Natural killer cell (primary cell): ENCODE data around the gene ZBTB17. TPM values are rescaled to one million over a fixed set of nuclear protein-coding genes. Genes with fewer than 3 reads are reported as not detected.

Source experiments
- ATAC-seq, 3 donors: fragments of 150-1000 bp in 2 of 3; fragments of 200-7000 bp in 1 of 3; cut with Tn5 transposase; 1 replicate in 1 of 3; 2 replicates in 2 of 3; pipeline ENCODE4 v1.10.0; 2021; ENCODE audit warnings: mild to moderate bottlenecking in 2 of 3, moderate library complexity in 2 of 3
- DNase-seq, 2 donors: peaks; one replicate each; pipeline versions ENCODE4 v3.0.0 to v3.0.0-alpha.2; 2013 to 2021; ENCODE audit warnings: mixed read lengths in 1 of 2
- H3K27ac ChIP-seq: one replicate; pipeline ENCODE4 v1.5.1; 2013; ENCODE audit warnings: mild to moderate bottlenecking, low read length
- H3K27me3 ChIP-seq: one replicate; pipeline ENCODE4 v1.6.1; 2013; ENCODE audit warnings: low read length; ENCODE audit not compliant: control insufficient read depth, insufficient read depth
- H3K36me3 ChIP-seq: one replicate; pipeline ENCODE4 v1.6.1; 2013; ENCODE audit warnings: low read length; ENCODE audit not compliant: control insufficient read depth, insufficient read depth
- H3K4me1 ChIP-seq: one replicate; pipeline ENCODE4 v1.6.1; 2013; ENCODE audit warnings: low read length; ENCODE audit not compliant: control insufficient read depth, insufficient read depth
- H3K4me3 ChIP-seq: one replicate; pipeline ENCODE4 v1.5.1; 2013; ENCODE audit warnings: low read length
- H3K9me3 ChIP-seq: one replicate; pipeline ENCODE4 v1.6.1; 2013; ENCODE audit warnings: low read length; ENCODE audit not compliant: control insufficient read depth, insufficient read depth
- H3K27ac Mint-ChIP-seq, 2 donors: one replicate each; pipeline ENCODE4 v1.8.0; 2022; ENCODE audit warnings: mild to moderate bottlenecking in 2 of 2, mixed read lengths in 2 of 2, moderate library complexity in 1 of 2
- H3K27me3 Mint-ChIP-seq, 2 donors: one replicate each; pipeline ENCODE4 v1.8.0; 2022; ENCODE audit warnings: low read depth in 2 of 2, mixed read lengths in 2 of 2
- H3K36me3 Mint-ChIP-seq: one replicate; pipeline ENCODE4 v1.8.0; 2022; ENCODE audit warnings: mixed read lengths
- H3K4me1 Mint-ChIP-seq, 2 donors: one replicate each; pipeline ENCODE4 v1.8.0; 2022; ENCODE audit warnings: mixed read lengths in 2 of 2
- H3K4me3 Mint-ChIP-seq: one replicate; pipeline ENCODE4 v1.8.0; 2022; ENCODE audit warnings: mild to moderate bottlenecking, moderate library complexity, mixed read lengths
- H3K9me3 Mint-ChIP-seq, 2 donors: one replicate each; pipeline ENCODE4 v1.8.0; 2022; ENCODE audit warnings: mixed read lengths in 2 of 2
- CTCF ChIP-seq: fragments of 200-600 bp; IDR thresholded peaks from one replicate; pipeline ENCODE4 v1.8.0; 2022; ENCODE audit warnings: antibody characterized with exemption
- WGBS: methylation state at CpG from one replicate; pipeline ENCODE4 v1.1.7; 2013; ENCODE audit warnings: missing lambda C conversion rate; ENCODE audit not compliant: insufficient coverage; 5-methylcytosine and 5-hydroxymethylcytosine counted together
- intact Hi-C: fragments of 100-400 bp; cut with micrococcal nuclease; formaldehyde crosslinking; loops from one replicate; pipeline ENCODE4 v1.14.2; 2022
- total RNA-seq, 4 donors: library from RNA; stranded (reverse); fragments of 120-200 nt in 1 of 4; gene quantifications; one replicate each; pipeline versions ENCODE4 v1.2.3 to v1.2.4, GENCODE V29; 2013 to 2022

Gene ZBTB17
- total RNA-seq, 3 donors from 2014 or later (not counting 1 experiment from before 2014, with no cell fraction given), result 86.0 to 100 (median 86.9) TPM

GRCh38 chr1:15937706-15938168, 38.2 kb downstream of the ZBTB17 start:
- peak overlapping the region; percentile 21 for H3K4me3 Mint-ChIP-seq
- intact Hi-C loops, result no loop called here
- Histone ChIP-seq H3K9me3 (no peaks in the 10 kb centered on the region), H3K4me3 (no peak overlapping the region), H3K27me3 (no peaks in the 10 kb centered on the region), H3K27ac (no peak overlapping the region), H3K4me1 (no peaks in the 10 kb centered on the region), H3K36me3 (peaks cover 87% of the 10 kb centered on the region)
- no peaks in the 10 kb centered on the region for H3K9me3 Mint-ChIP-seq
- H3K27me3 Mint-ChIP-seq, result no peaks in the 10 kb centered on the region
- H3K4me1 Mint-ChIP-seq, result peaks cover 0 to 9% of the 10 kb centered on the region in 2 donors
- DNase-seq, result no peak
- WGBS, result 87% methylated on average over 14 of the region's 14 CpGs
- peak overlapping the region; percentile 73 to 78 for H3K27ac Mint-ChIP-seq
- no peaks in the 10 kb centered on the region for H3K36me3 Mint-ChIP-seq
- no peak for TF ChIP-seq CTCF
- ATAC-seq, result no peak

GRCh38 chr1:15937146-15937545, 38.8 kb downstream of the ZBTB17 start:
- Histone ChIP-seq H3K4me1 (no peaks in the 10 kb centered on the region), H3K27ac (no peak overlapping the region), H3K4me3 (no peak overlapping the region), H3K27me3 (no peaks in the 10 kb centered on the region), H3K36me3 (peaks cover 87% of the 10 kb centered on the region), H3K9me3 (no peaks in the 10 kb centered on the region)
- Mint-ChIP-seq H3K36me3 (no peaks in the 10 kb centered on the region), H3K9me3 (no peaks in the 10 kb centered on the region), H3K27me3 (no peaks in the 10 kb centered on the region), H3K4me1 (peaks cover 0 to 9% of the 10 kb centered on the region in 2 donors), H3K27ac (peak overlapping the region; percentile 73 to 78), H3K4me3 (no peak overlapping the region)
- WGBS, result 94% methylated on average over 7 of the region's 7 CpGs
- DNase-seq (no peak), ATAC-seq (no peak)
- TF ChIP-seq CTCF, result no peak
- intact Hi-C loops, result no loop called here

- Mint-ChIP-seq H3K9me3 (no peaks in the 10 kb centered on the region), H3K4me3 (no peak overlapping the region), H3K4me1 (peaks cover 0 to 9% of the 10 kb centered on the region in 2 donors), H3K36me3 (peaks cover 11% of the 10 kb centered on the region), H3K27me3 (no peaks in the 10 kb centered on the region), H3K27ac (no peak overlapping the region)
- DNase-seq (no peak), ATAC-seq (no peak)
- Histone ChIP-seq H3K9me3 (no peaks in the 10 kb centered on the region), H3K4me3 (no peak overlapping the region), H3K4me1 (no peaks in the 10 kb centered on the region), H3K36me3 (peaks cover 88% of the 10 kb centered on the region), H3K27ac (no peak overlapping the region), H3K27me3 (no peaks in the 10 kb centered on the region)
- 100% methylated on average over 10 of the region's 10 CpGs for WGBS
- no peak for TF ChIP-seq CTCF
- intact Hi-C loops, result no loop called here
Measured at GRCh38 chr1:15936025-15936424, 39.9 kb downstream of the ZBTB17 start.
